Measurements from ENCODE around the gene ANKS1B. TPM values are rescaled to one million over a fixed set of nuclear protein-coding genes. Genes with fewer than 3 reads are reported as not detected.

The ANKS1B gene
- total RNA-seq, 1 donor from 2014 or later: 9.6 TPM

- no peak for DNase-seq (ENCODE audit: low spot score)
Observed at GRCh38 chr12:99201906-99202645, 782.7 kb downstream of the ANKS1B start.

DNA sequence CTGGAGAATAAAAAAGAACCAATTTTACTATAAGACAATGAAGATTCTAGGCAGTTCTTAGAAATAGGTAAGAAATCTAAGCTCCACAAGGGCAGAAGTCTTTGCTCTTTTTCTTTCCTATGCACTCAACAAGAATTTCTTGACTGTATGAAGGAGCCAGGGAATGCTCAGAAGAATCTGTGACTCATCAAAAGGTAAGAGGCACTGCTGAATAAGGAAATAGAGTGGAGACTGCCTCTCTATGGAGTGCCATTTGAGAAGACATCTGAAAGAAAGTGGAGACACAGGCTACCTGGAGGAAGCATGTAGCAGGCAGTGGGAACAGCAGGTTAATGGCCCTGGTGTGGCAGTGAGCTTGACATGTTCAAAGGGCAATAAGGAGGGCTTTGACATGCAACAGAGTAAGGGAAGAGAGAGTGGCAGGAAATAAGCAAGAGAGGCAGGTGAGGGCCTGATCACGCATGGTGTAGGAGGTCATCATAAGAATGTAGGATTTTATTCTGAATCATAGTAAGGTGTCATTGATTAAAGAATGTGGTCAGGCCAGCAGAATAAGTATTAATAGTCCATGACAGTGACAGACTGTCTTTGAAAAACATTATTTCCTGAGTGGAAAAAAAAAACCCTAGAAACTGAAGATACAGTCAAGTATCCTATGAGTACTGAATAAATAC is 783.9 kb downstream of the ANKS1B start:
- DNase-seq (ENCODE audit: low spot score): no peak

DNA sequence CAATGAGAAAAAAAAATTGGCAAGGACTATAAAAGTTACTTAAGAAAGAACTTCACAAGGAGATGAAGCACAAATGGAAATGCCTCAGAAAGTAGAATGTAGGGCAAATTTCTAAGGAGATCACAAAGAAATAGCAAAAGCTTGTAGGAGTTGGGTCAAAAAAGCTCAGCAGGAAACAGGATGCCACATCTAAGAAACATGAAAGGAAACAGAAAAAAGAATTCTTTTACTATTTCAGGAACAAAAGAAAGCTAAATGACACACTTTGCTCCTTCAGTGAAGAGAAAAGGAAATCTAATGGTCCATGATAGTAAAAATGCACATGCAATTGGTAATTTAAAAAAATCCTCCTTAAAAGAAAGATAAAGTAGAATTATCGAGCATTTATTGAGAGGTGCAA is 789.3 kb downstream of the ANKS1B start:
- DNase-seq (ENCODE audit: low spot score): no peak

DNA sequence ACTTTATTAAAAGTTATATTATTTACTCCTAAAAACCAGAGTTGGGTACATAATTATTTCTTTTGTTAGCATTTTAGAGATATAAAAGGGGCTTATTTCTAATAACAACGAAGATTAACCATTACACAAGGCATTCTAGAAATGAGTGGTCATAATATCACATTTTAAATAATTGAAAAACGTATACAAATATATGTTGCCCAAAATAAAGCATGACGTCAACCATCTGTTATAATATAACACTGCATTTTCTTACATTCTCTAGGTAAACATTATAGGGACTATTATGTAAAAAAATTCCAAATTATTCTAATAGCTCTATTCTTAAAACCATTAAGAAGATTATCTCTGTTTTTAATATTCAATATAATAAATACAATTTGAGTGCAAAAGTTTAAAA is 792.2 kb downstream of the ANKS1B start:
- DNase-seq (ENCODE audit: low spot score): no peak

- no peak for DNase-seq (ENCODE audit: low spot score)
Observed at GRCh38 chr12:99176871-99177270, 807.9 kb downstream of the ANKS1B start.

GRCh38 chr12:99170461-99170860 is 814.3 kb downstream of the ANKS1B start:
- no peak for DNase-seq (ENCODE audit: low spot score)

- DNase-seq (ENCODE audit: low spot score): no peak
Observed at GRCh38 chr12:99170037-99170436, 814.7 kb downstream of the ANKS1B start.

- no peak for DNase-seq (ENCODE audit: low spot score)
Observed at GRCh38 chr12:99157946-99158345, 826.8 kb downstream of the ANKS1B start.

DNA sequence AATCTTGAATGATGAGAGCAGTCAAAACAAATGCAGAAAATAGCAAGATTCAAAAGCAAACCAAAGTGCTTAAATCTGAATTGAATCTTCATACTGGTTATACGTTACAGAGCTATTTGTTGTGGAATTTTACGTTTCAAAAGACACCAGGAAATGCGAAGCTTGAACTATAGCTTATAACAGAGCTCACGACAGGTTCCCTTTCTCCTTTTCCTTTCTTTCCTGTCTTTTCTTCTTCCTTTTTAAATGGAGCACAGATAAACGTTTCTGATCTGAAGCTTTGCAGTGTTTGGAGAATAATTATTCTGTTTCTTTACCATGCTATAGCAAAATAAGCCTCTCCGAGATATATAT is 829.8 kb downstream of the ANKS1B start:
- DNase-seq (ENCODE audit: low spot score): no peak

DNA sequence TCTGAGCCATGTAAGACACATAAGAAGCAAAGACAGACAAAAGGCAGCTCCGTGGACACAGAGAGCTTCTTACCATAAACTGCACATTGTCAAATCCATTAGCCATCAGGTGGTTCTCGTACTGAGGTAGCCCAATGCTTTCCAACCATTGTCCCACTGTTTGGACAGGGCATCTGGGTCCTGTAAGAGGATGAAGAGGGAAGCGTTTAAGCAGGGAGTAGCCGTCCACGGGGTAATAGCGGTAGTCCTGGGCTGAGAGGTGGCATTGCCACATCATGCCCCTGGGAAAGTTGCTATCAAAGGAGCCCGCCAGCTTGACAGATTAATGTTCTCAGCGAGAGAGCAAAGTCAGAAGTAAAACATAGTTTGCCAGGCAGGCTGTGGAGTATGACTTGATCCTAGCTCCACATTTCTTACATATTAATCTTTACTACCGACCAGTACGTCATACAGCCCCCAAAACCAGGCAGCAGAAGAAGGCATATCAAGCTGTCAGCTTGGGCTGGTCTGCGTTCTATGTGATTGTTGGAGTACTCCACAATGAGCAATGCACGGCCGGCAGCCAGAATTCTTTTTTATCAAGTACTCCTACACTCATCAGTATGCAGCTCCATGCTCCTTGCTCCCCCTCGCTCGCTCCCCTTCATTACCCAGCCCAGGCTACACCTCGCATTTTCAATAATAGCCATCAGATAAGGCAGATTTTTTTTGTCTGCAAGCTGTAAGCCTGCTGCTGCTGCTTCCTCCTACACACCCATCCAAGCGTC is 830.3 kb downstream of the ANKS1B start:
- no peak for DNase-seq (ENCODE audit: low spot score)

DNA sequence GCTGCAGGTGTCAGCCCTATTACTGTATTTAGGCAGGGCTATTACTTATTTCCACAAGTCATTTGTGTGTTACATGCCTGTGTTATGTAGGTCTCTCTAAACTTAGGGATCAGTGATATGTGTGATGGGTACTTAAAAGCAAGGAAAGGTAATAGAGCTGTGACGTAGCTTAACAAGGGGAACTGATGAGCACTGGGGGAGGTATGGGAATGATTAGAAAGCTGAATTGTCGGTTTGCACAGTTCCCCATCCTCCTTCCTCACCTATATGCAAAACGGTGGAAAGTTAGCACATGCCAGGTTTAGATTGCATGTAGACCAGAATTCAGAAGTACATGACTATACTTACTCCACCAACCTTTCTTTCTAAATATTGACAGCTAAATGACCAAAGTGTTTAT is 831.4 kb downstream of the ANKS1B start:
- DNase-seq (ENCODE audit: low spot score): no peak

DNA sequence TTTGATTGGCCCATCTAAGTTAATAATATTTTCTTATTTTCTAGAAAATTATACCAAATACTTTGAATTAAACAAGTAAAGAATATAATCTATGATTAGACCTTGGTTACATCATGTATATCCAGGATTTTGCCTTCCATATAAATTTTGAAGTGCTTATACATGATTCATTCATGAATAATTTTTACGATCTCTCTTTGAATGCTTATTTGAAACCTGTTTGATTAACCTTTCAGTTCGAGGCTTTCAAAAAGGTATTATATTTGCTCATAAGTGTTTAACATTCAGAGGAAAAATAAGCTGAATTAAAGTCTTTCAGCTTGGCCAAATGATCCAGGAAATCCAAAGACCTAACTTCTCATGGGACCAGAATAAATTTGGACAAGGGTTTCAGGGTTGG is 832.4 kb downstream of the ANKS1B start:
- no peak for DNase-seq (ENCODE audit: low spot score)

GRCh38 chr12:99151744-99152143 is 833.0 kb downstream of the ANKS1B start:
- DNase-seq (ENCODE audit: low spot score): no peak

DNA sequence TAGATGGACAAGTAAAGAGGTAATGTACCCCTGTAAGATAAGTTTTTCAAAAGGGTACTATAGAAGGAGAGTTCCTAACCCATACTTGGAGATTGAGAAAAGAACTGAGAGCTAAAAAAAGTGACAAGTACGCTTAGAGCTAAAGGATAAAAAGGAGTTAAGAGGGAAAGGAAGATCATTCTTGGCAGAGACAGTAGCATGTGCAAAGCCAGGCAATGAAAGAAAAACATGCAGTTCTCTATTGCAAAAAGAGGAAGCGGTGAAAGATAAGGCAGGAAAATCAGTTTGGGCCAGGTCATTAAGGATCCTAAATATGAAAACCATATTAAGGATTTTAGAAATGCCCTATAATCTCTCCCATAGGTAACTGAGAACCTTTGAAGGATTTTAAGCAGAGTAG is 837.6 kb downstream of the ANKS1B start:
- no peak for DNase-seq (ENCODE audit: low spot score)

- no peak for DNase-seq (ENCODE audit: low spot score)
Observed at GRCh38 chr12:99146730-99147129, 838.0 kb downstream of the ANKS1B start.

DNA sequence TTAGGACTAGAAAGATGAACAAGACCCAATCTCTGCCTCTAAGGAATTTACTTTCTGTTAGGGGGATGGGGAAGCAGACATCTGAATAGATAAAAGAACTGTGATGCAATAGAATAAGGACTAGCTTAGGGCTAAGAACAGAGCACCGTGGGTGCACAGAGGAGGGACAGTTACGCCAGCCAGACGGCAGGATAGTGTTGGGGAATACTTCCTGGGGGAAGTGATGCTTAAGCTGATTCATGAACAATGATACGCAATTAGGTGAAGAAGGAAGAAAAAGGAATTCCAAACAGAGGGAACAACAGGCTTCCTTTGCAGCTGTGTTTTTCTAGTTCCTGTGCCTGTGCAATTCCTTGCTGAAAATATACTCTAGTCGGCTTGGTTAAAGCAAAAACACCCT is 838.6 kb downstream of the ANKS1B start:
- DNase-seq (ENCODE audit: low spot score): no peak

- no peak for DNase-seq (ENCODE audit: low spot score)
Observed at GRCh38 chr12:99142651-99143050, 842.1 kb downstream of the ANKS1B start.

GRCh38 chr12:99140017-99140720 is 844.6 kb downstream of the ANKS1B start:
- DNase-seq (ENCODE audit: low spot score): no peak

GRCh38 chr12:99138393-99138792 is 846.3 kb downstream of the ANKS1B start:
- no peak for DNase-seq (ENCODE audit: low spot score)

- no peak for DNase-seq (ENCODE audit: low spot score)
Observed at GRCh38 chr12:99137124-99137855, 847.4 kb downstream of the ANKS1B start.

DNA sequence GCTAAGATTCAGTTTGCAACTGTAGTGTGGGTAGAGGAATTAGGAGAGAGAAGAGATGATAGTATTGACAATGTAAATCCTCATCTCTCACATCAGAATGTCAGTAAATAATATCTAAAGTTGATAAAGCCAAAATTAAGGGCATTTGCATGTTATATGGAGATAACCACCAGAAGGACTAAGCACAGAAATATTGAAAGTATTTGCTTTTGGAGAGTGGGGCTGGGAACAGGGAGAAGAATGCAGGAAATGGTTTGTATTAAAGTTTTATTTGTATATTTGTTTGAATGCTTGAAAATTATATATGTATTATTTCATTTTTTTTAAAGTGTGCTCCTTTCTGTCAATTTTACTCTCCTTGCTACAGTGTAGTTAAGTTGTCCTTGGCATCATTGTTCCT is 848.2 kb downstream of the ANKS1B start:
- no peak for DNase-seq (ENCODE audit: low spot score)

- no peak for DNase-seq (ENCODE audit: low spot score)
Observed at GRCh38 chr12:99135376-99135775, 849.4 kb downstream of the ANKS1B start.

Data from ureter (tissue), 1 donor.